GM21786 (cell line): ENCODE results near the gene DRC3.
A peak's percentile ranks its signal among the peaks of the same experiment; 100 is the strongest.
"Not testable (repeated sequence)": the region's sequence is repeated elsewhere in the genome, so short reads cannot be mapped to it uniquely, and the experiment has no call there.

Experiments used
- ATAC-seq: cut with Tn5 transposase; IDR thresholded peaks from one replicate; pipeline ENCODE4 v1.9.1; 2021; ENCODE audit not compliant: unreplicated experiment

DRC3 gene, protein sequence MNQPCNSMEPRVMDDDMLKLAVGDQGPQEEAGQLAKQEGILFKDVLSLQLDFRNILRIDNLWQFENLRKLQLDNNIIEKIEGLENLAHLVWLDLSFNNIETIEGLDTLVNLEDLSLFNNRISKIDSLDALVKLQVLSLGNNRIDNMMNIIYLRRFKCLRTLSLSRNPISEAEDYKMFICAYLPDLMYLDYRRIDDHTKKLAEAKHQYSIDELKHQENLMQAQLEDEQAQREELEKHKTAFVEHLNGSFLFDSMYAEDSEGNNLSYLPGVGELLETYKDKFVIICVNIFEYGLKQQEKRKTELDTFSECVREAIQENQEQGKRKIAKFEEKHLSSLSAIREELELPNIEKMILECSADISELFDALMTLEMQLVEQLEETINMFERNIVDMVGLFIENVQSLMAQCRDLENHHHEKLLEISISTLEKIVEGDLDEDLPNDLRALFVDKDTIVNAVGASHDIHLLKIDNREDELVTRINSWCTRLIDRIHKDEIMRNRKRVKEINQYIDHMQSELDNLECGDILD

DNA sequence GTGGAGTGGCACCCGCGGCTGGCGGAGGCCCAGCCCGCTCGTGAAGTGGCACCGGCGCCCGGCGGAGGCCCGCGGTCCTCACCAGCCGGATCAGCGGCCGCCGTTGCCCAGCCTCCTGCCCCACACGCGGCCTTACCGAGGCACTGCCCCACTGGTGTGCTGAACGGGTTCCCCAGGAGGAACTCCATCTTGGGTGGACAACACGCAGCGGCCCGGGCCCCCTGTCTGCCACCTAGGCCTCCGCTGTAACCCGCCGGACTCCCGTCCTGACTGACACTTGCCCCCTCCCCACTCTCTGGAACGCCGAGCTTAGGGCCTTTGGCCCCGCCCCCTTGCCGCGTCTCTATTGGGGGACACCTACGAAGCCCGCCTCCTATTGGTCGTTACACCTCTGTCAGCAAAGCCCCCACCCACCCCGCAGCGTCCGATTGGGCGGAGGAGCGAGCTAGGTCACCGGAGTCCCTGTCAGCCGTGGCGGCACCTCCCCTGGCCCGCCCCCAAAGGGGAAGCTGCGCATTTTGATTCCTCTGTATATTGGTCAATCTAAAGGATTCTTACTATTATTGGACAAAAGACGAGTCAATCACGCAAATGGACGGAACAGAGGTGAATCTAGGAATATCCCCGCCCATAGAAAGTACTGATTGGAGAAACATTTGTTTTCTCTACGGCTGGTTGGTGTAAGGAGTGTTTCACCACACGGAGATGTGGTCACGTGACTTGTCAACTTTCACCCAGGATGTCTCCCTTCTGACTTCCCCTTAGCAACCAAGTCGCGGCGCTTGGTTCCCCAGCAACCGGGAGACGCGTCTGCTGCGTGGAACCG is at the start of gene DRC3, which contains the start of gene TOM1L2:
Gene DRC3, plus strand, starts transcription at position 737 of the 826 bp plus-strand sequence. CDS start 4,737 bp downstream, outside the sequence.
Gene TOM1L2, minus strand, starts transcription at position 275 of the 826 bp plus-strand sequence. Its CDS starts 87 bp downstream, at position 188.
- peak; percentile 88 for ATAC-seq

DNA sequence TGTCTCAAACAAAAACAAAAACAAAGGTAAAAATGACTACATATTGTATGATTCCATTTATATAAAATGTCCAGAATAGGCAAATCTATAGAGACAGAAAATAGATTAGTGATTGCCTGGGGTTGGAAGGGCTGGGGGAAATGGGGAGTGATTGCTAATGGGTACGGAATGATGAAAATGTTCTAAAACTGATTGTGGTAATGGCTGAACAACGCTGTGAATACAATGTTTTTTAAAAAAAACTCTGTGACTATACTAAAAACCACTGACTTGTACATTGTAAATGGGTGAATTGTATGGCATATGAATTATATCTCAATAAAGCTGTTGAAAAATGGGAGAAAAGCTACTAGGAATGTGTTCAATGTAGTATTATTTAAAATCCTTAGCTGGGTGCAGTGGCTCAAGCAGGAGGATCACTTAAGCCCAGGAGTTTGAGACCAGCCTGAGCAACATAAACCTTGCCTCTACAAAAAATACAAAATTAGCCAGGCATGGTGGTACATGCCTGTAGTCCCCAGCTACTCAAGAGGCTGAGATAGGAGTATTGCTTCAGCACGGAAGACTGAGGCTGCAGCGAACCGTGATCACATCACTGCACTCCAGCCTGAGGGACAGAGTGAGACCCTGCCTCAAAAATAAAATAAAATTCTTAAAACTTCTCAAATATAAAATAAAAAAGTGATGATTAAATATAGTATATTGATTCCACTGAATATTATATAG is 48.4 kb upstream of the DRC3 start:
- ATAC-seq, result no peak

DNA sequence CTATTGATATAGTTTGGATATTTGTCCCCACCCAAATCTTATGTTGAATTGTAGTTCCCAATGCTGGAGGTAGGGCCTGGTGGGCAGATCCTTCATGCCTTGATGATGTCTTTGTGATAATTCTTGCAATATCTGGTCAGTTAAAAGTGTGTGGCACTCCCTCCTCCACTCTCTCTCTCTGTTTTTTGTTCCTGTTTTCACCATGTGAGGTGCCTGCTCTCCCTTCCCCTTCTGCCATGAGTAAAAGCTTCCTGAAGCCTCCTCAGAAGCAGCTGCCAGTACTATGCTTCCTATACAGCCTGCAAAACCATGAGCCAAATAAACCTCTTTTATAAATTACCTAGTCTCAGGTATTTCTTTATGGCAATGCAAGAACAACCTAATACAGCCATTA is 47.8 kb upstream of the DRC3 start:
- no peak for ATAC-seq

DNA sequence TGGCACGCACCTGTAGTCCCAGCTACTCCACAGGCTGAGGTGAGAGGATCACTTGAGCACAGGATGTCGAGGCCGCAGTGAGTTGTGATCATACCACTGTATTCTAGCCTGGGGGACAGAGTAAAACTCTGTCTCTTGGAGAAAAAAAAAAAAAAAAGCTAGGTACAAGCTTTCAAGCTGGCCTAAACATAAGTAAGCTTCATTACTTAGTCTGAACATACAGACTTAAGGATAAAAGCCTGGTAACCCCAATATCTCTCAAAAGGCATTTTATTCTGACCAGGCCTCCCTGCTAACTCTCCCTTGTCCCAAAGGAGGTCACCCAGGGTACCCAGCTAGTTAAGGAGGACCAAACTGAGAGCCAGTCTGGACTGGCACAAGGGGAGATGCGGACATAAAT is 46.6 kb upstream of the DRC3 start:
- no peak for ATAC-seq

DNA sequence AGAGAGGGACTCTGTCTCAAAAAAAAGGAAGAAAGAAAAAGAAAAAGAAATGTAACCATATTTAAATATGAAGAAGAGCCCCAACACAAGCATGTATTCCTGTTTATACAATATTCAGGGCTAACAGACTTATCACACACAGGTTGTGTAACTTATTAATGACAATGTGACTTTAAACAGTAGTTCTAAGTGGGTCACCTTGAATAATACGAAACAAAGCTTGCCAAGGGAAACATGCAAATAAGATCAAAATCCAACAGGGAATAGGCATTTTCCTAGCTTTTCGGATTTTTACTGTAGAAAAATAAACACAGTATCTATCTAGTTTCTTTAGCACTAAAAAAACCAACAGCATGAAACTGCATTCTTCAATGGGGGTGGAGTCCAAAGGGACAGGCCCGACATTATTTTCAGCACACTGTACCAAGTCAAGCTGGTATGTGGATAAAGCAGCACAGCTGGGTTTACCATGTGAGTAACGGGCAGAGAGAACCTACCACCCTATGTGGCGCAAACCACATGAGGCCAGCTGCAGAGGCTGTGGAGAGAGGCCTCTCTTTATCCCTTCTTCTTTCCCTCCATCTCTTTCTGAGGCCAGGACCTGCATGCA is 45.7 kb upstream of the DRC3 start:
- no peak for ATAC-seq

DNA sequence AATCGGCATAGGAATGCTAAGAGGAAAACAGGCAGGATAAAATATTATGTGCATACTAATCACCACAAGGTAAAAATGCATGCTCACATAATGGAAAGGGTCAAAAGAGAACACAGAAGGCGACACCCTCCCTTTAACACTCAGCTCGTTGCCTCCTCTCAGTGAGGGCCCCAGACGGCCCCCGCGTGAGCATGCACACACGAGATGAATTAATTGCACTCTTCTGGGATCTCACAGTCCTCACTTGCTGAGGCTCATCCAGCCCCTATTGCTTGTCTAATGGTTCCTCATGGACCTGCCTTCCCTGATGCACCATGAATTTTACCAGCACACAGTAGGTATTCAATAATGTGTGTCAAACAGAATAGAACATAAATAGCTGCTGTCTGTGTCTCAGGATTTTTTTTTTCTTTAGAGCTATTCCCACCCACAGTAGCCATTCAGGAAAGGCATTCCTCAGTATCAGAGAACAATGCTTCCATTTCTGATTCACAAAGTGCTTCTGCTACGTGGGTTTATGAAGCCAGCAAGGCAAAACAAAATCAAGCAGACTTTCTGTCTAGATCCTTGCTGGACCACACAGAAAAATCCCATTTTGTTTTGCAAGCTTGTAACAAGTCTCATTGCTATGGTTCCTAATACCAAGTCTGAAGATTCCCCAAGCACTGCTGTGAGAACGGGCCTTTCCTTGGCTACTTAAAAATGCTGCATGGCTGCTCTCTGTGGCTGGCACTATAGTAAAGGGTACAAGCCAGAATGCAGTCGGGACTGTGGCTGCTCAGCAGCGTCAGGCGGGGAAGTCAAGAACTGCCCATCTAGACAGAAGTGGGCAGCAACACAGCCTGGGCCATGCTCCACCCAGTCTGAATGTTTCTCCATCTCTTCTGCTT is 44.0 kb upstream of the DRC3 start:
- ATAC-seq, result no peak

DNA sequence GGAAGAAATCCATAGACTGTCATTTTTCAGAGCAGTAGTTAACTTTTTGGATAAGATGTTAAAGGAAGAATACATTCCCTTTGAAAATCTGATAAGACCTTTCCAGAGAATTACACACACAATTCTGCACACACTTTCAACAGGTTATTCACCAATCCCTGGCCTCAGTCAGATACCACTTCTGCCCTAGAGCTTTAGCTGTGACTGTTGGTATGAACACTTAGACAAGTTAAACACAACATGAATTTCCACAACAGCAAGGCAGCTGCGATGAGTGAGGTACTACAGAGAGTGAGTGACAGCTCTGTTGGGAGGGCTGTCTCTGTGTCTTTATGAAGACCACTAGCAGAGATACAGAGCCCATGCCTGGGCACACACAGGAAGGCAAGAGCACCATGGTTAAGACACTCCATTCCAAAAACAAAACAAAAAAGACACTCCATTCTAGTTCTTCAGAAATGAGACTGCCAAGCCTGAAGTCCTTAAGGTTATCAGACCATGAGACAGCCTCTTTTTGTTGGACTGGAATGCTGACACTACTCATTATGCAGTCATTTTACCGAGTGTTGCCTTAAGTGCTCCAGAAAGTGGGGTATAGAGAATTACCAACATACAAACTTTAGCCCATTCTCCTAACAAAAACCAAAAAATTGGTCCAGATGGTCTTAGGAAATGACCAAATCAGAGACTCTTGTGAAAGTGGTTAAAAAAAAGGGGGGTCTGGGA is 42.8 kb upstream of the DRC3 start:
- no peak for ATAC-seq

DNA sequence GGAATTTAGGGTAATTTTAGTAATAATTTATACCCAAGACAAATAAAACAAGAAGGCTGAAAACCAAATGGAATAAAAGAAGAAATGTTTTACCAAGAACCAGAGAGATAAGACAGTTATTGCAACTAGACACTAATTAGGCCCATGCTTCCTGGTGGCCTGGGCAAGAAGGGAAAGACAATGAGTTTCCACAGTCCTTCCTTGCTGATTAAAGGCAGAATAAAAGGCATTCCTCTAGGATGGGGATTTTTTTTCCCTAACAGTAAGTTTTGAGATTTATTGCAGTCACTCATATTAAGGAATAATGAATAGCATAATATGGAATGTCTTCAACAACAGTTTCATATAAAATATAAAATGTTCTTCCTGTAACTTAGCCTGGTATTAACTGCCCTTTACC is 42.0 kb upstream of the DRC3 start:
- no peak for ATAC-seq

DNA sequence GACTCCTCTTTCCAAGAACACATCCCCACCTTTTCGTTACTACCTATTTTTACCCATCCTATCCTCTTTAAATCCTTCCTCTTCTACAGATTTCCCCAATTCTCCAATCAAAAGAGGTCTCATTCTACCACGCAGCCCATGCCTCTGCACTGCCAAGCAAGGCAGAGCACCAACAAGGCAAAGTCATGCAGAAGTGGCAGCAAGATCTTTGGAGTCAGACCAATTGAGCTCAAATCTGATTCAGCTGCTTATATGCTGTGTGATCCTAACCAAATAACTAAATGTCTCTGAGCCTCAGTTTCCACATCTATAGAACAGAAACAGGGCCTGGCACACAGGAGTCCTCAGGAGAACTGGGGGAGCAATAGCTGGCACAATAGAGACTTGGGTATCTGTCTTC is 41.5 kb upstream of the DRC3 start:
- ATAC-seq, result no peak

DNA sequence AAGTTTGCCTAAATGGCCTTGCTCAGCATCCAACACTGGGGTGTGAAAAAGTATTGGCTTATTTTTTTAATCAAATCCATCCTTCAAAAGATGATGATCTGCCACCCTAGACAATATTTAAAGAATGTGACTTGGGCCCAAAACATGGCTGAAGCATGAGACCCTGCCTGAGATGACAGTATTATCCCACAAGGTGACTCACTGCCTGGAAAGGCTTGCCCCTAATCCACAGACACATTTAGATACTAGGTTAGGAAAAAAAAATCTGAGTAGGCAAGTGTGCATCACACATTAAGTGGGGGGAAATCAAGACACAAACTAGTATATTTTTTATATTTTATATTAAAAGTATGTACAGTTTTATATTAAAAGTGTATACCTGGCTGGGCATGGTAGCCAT is 38.9 kb upstream of the DRC3 start:
- no peak for ATAC-seq

DNA sequence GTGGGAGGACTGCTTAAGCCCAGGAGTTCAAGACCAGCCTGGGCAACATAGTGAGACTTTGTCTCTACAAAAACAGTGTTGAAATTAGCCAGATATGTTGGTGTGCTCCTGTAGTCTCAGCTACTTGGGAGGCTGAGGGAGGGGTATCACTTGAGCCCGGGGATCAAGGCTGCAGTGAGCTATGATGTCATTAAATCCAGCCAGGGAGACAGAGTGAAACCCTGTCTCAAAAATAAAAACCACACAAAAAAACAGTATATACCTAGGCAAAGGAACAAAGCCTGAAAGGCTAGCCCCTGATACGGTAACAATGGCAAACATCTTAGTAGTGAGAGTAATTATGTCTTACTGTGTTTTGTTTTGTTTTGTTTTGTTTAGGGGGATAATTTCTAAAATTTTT is 38.4 kb upstream of the DRC3 start:
- ATAC-seq, result no peak

DNA sequence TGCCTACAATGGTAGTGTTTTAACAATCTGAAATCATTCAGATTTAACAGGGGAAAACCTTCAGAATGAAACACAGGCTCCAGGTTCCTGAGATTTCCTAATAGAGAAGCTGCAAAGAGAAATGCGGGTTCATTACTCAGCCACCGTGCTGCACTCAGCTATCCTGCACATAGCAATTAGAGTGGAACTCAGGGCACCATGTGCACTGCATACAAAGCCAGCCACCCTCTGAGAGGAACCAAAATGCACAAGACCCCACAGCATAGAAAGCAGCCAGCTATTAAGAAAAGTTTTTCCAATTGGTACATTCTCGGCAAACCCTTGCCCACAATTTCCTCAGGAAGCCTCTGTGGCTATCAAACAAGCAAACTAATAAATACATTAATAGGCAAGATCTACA is 37.9 kb upstream of the DRC3 start:
- ATAC-seq, result no peak

DNA sequence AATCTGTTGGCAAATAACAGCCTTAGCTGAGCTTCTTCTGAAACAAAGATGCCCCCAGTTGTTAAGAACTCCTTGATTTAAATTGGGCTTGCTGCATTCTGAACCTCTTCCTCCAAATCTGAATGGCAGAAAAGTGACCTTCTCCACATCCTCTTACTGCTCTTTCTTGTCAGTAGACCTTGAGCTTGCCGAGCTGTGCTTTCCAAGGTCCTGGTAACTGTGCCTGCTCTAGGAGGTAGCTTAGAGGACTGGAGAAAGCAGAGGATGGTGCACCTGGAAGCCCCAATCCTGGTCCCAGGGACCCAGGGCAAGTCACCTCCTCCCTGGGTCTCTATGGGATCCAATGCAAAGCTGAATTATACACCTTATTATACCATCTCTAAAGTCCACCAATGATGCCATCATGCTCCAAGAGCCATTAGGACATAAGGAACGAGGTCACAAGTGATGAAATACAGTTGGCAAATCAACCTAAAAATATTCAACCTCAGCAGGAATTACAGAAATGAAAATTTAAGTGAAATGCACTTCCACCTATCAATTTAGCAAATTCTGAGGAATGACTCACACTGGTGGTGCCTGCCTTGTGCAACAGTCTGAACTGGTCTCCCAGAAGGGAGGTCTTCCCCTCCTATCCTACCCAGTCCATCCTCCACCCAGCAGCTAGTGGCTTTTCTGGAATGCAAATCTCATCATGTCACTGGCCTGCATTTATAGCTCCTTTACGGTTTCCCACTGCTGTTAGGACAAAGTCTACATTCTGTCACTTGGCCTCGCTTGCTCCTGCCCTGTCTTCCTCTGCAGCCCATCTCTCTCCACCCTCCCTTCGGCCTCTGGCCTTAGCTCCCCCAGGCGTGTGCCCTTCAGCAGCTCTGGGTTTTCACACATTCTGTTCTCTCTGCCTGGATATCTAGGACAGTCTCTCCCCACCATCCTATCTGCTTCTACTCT is 37.1 kb upstream of the DRC3 start:
- no peak for ATAC-seq

DNA sequence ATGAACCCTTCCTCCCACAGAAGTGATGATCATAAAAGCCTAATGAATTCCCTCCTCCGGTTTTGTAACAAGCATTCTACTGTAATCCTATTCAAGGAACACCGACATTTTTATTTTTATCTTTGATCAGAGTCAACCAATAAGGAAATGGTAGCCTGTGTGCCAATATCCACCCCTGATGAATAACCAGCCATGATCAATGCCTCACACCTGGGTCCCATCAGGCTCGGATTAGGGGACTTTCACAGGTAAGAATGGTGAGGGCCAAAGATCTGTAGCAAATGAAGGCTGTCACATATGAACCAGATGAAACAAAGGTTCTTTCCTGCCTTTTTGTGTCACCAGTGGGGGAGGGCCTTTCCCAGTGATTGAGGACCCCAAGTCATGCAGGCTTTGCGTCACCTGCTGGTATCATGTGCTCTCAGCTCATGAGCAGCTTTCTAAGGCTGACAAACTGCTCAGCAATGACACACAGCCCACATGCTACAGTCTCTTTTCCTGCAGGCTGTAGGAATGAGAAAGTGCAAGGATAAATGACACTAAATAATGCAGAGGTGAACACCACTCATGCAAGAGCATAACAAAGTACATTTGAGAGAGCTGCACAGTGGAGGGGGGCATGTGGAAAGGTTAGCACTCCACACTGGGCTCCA is 35.3 kb upstream of the DRC3 start:
- no peak for ATAC-seq

DNA sequence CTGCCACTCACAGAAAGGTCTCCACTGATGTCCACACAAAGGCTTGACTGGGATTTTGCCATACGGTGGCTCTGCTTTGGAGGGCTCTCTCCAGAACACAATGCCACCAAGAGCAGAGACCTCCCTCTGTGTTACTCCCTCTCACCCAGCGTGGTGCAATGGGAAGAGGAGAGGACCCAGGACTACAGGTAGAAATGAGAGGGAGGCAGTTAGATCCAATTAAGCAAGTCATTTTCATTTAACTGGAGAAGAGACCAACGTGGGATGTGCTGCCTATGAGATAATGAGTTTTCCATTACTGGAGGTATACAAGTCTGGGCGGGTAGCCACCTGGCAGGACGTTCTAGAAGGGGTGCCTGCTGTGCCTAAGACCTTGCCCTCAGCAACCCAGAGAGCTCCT is 34.7 kb upstream of the DRC3 start:
- no peak for ATAC-seq

DNA sequence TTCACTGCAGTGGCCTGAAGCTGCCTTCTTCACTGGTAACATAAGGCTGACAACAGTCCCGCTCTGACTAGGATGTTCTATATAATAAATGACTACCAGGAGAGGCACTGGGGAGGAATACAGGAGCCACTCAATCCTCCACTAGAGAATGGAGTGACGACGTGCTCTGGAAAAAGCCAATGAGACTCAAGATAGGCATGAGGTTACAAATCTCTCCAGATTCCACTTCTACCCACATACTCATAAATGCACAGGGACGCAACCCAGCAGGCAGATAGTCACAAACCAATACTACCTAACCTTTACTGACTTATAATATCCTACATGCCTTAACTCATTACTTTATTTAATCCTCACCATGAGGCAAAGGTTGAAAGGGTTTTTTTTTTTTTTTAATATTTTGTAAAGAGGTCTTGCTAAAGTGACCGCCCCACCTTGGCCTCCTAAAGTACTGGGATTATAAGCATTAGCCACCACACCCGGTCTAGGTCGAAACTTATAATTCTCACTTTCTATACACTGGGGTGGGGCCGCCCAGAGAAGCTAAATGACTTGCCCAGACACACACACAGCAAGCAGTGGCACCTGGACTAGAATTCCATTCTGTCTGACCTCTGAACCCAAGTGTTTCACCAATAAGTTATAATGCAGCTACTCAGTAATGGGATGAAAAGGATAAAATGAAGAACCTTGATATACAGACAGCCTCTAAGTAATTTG is 34.1 kb upstream of the DRC3 start:
- ATAC-seq, result no peak

DNA sequence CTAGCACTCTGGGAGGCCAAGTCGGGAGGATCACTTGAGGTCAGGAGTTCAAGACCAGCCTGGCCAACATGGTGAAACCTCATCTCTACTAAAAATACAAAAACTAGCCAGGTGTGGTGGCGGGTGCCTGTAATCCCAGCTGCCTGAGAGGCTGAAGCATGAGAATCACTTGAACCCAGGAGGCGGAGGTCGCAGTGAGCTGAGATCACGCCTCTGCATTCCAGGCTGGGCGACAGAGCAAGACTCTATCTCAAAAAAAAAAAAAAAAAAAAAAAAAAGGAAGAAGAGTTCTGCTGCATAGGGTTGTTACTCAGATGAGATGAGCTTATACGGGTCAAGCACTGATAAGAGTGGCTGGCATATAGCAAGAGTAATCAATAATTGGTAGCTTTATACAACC is 32.7 kb upstream of the DRC3 start:
- ATAC-seq, result not testable (repeated sequence)
